ENCODE results near the gene NMRAL1. TPM values are rescaled to one million over a fixed set of nuclear protein-coding genes. Genes with fewer than 3 reads are reported as not detected.

NMRAL1 gene
- total RNA-seq, 4 donors from 2014 or later: 37.0 to 320 (median 59.3) TPM

- H3K4me3 ChIP-seq: peak overlapping the region; percentile 88 to 95
- no peak for DNase-seq
- H3K9me3 ChIP-seq: no peaks in the 10 kb centered on the region
- peak overlapping the region; percentile 97 for H3K27ac ChIP-seq
- peaks cover 0 to 5% of the 10 kb centered on the region in 2 donors for H3K4me1 ChIP-seq
- no peak for TF ChIP-seq POLR2A (IDR thresholded peaks at IDR 0.05)
- TF ChIP-seq CTCF (IDR thresholded peaks at IDR 0.05): no peak
- H3K27me3 ChIP-seq: no peaks in the 10 kb centered on the region
- no peaks in the 10 kb centered on the region for H3K36me3 ChIP-seq
- intact Hi-C loops (cut with DNase I; ENCODE audit: low total_unique reads): no loop called here
Observed at GRCh38 chr16:4426021-4426684, 48.3 kb downstream of the NMRAL1 start.

GRCh38 chr16:4425378-4426020, 48.9 kb downstream of the NMRAL1 start, which contains the start of gene DNAJA3:
TSS of gene DNAJA3 (plus strand) at chr16:4425868. CDS start at chr16:4425882, 14 bp downstream.
- intact Hi-C loops (cut with DNase I; ENCODE audit: low total_unique reads): no loop called here
- DNase-seq: peak; percentile 90 to 91

GRCh38 chr16:4420505-4421105, 53.8 kb downstream of the NMRAL1 start:
- no peak for TF ChIP-seq CTCF (IDR thresholded peaks at IDR 0.05)
- no peak for TF ChIP-seq POLR2A (IDR thresholded peaks at IDR 0.05)
- peaks cover 0 to 5% of the 10 kb centered on the region in 2 donors for H3K4me1 ChIP-seq
- no peak for DNase-seq
- H3K4me3 ChIP-seq: no peak overlapping the region
- no peaks in the 10 kb centered on the region for H3K27me3 ChIP-seq
- H3K9me3 ChIP-seq: no peaks in the 10 kb centered on the region
- intact Hi-C loops (cut with DNase I; ENCODE audit: low total_unique reads): no loop called here
- H3K36me3 ChIP-seq: no peaks in the 10 kb centered on the region
- no peak overlapping the region for H3K27ac ChIP-seq

More at GRCh38 chr16:4425378-4426020, 48.9 kb downstream of the NMRAL1 start, which contains the start of gene DNAJA3:
- peak within 1 kb of the TSS; percentile 97 for H3K27ac ChIP-seq
- no peaks in the 10 kb centered on the region for H3K36me3 ChIP-seq
- H3K9me3 ChIP-seq: no peaks in the 10 kb centered on the region
- H3K4me1 ChIP-seq: peaks cover 0 to 5% of the 10 kb centered on the region in 2 donors
- peak; percentile 53 to 81 for TF ChIP-seq POLR2A (IDR thresholded peaks at IDR 0.05)
- peak in 1 of 4 experiments; percentile 17 for TF ChIP-seq CTCF (IDR thresholded peaks at IDR 0.05)
- H3K4me3 ChIP-seq: peak within 1 kb of the TSS; percentile 88 to 95
- no peaks in the 10 kb centered on the region for H3K27me3 ChIP-seq

- Histone ChIP-seq H3K27ac (no peak overlapping the region), H3K4me1 (no peaks in the 10 kb centered on the region), H3K36me3 (no peaks in the 10 kb centered on the region), H3K4me3 (no peak overlapping the region), H3K27me3 (no peaks in the 10 kb centered on the region), H3K9me3 (no peaks in the 10 kb centered on the region)
- intact Hi-C loops (cut with DNase I; ENCODE audit: low total_unique reads): no loop called here
- TF ChIP-seq CTCF (IDR thresholded peaks at IDR 0.05): no peak
- no peak for TF ChIP-seq POLR2A (IDR thresholded peaks at IDR 0.05)
- DNase-seq: no peak
Observed at GRCh38 chr16:4419402-4419959, 54.9 kb downstream of the NMRAL1 start.

Measured in uterus (tissue), 4 donors.